HepG2 (cell line): ENCODE results near the gene STMN3. TPM values are rescaled to one million over a fixed set of nuclear protein-coding genes. Genes with fewer than 3 reads are reported as not detected.

Experiments used
- ATF2 ChIP-seq: sonication (generic); formaldehyde crosslinking; IDR thresholded peaks from 2 replicates; pipeline ENCODE4 v1.4.0; 2020; ENCODE audit warnings: missing genetic modification reagents
- ATF5 ChIP-seq: sonication (generic); formaldehyde crosslinking; IDR thresholded peaks from 2 replicates; pipeline ENCODE4 v1.4.0; 2020; ENCODE audit warnings: mild to moderate bottlenecking, low read depth, missing genetic modification reagents
- CREM ChIP-seq, 2 experiments: sonication (generic) in 1 of 2; formaldehyde crosslinking in 1 of 2; IDR thresholded peaks; 2 replicates each; pipeline versions ENCODE4 v1.4.0 to v1.6.1; 2016 to 2020; ENCODE audit warnings: antibody characterized with exemption in 1 of 2, mild to moderate bottlenecking in 1 of 2, missing genetic modification reagents in 1 of 2
- GATAD1 ChIP-seq: IDR thresholded peaks from 2 replicates; pipeline ENCODE4 v1.6.1; 2016; ENCODE audit warnings: missing genetic modification reagents, missing compliant biosample characterization
- JARID2 ChIP-seq: sonication (generic); formaldehyde crosslinking; IDR thresholded peaks from 2 replicates; pipeline ENCODE4 v1.8.1; 2023; ENCODE audit warnings: missing genetic modification reagents, inconsistent platforms; ENCODE audit not compliant: insufficient replicate concordance
- KDM1A ChIP-seq: IDR thresholded peaks from 2 replicates; pipeline ENCODE4 v1.6.1; 2016; ENCODE audit warnings: missing compliant biosample characterization
- MAFF ChIP-seq: IDR thresholded peaks from 2 replicates; pipeline ENCODE4 v1.6.1; 2011; ENCODE audit warnings: low read depth, low read length, improper control_type of control experiment
- NRL ChIP-seq: sonication (generic); formaldehyde crosslinking; IDR thresholded peaks from 2 replicates; pipeline ENCODE4 v1.5.0; 2020; ENCODE audit warnings: missing genetic modification reagents, mild to moderate bottlenecking, moderate library complexity, borderline replicate concordance
- PAWR ChIP-seq: sonication (generic); formaldehyde crosslinking; IDR thresholded peaks from 2 replicates; pipeline ENCODE4 v1.4.0; 2020; ENCODE audit warnings: missing genetic modification reagents, mild to moderate bottlenecking, borderline replicate concordance
- SATB2 ChIP-seq: sonication (generic); formaldehyde crosslinking; IDR thresholded peaks from 2 replicates; pipeline ENCODE4 v1.5.0; 2020; ENCODE audit warnings: missing genetic modification reagents
- SMAD3 ChIP-seq: sonication (generic); formaldehyde crosslinking; IDR thresholded peaks from 2 replicates; pipeline ENCODE4 v1.4.0; 2020; ENCODE audit warnings: missing genetic modification reagents
- SSRP1 ChIP-seq: IDR thresholded peaks from 2 replicates; pipeline ENCODE4 v1.6.1; 2016; ENCODE audit warnings: control low read depth
- TBX2 ChIP-seq: sonication (generic); formaldehyde crosslinking; IDR thresholded peaks from 2 replicates; pipeline ENCODE4 v1.5.0; 2020; ENCODE audit warnings: missing genetic modification reagents, mild to moderate bottlenecking, borderline replicate concordance
- U2AF1 ChIP-seq: fragments of 200-400 bp; formaldehyde crosslinking; optimal IDR thresholded peaks from 2 replicates; pipeline ENCODE3; 2017; ENCODE audit warnings: mild to moderate bottlenecking, low read depth, low read length
- U2AF2 ChIP-seq: fragments of 200-400 bp; formaldehyde crosslinking; IDR thresholded peaks from 2 replicates; pipeline ENCODE4 v1.6.1; 2017; ENCODE audit warnings: low read depth, mild to moderate bottlenecking, low read length
- XBP1 ChIP-seq: sonication (generic); formaldehyde crosslinking; IDR thresholded peaks from 2 replicates; pipeline ENCODE4 v1.5.0; 2020; ENCODE audit warnings: missing genetic modification reagents
- ZBED4 ChIP-seq: sonication (generic); formaldehyde crosslinking; IDR thresholded peaks from 2 replicates; pipeline ENCODE4 v1.4.0; 2020; ENCODE audit warnings: missing genetic modification reagents, borderline replicate concordance
- ZBTB43 ChIP-seq: sonication (generic); formaldehyde crosslinking; conservative IDR thresholded peaks from 2 replicates; pipeline ENCODE4 v1.4.0; 2020; ENCODE audit warnings: missing genetic modification reagents
- ZNF589 ChIP-seq: sonication (generic); formaldehyde crosslinking; conservative IDR thresholded peaks from 2 replicates; pipeline ENCODE4 v1.8.0; 2022; ENCODE audit warnings: mild to moderate bottlenecking, moderate library complexity, missing genetic modification reagents
- ZNF616 ChIP-seq: sonication (generic); formaldehyde crosslinking; IDR thresholded peaks from 2 replicates; pipeline ENCODE4 v1.5.0; 2020; ENCODE audit warnings: low read depth, mild to moderate bottlenecking, missing genetic modification reagents
- ZNF749 ChIP-seq: sonication (generic); formaldehyde crosslinking; IDR thresholded peaks from 2 replicates; pipeline ENCODE4 v1.8.0; 2022; ENCODE audit warnings: mild to moderate bottlenecking, missing genetic modification reagents, moderate library complexity, borderline replicate concordance
- ZNF792 ChIP-seq: IDR thresholded peaks from 2 replicates; pipeline ENCODE4 v1.6.1; 2016
- ZNF850 ChIP-seq: sonication (generic); formaldehyde crosslinking; conservative IDR thresholded peaks from 2 replicates; pipeline ENCODE4 v1.9.0; 2021; ENCODE audit warnings: mild to moderate bottlenecking, missing genetic modification reagents
- polyA plus RNA-seq, 8 experiments: library from polyadenylated mRNA; depleted of rRNA in 3 of 8; stranded (reverse) in 7 of 8; unstranded in 1 of 8; fragments of >200 nt; fragmentation: Illumina TruSeq in 4 of 8; extraction: Trizol in 4 of 8; gene quantifications; 2 replicates each; pipeline versions ENCODE4 v1.2.1 to v1.2.3, GENCODE V29; 2011 to 2016; ENCODE audit warnings: low read depth in 4 of 8, missing spikeins in 1 of 8, mixed read lengths in 1 of 8; ENCODE audit not compliant: insufficient read depth in 1 of 8
- total RNA-seq, 5 experiments: library from RNA; depleted of rRNA; stranded (reverse); fragments of >200 nt; fragmentation: Illumina TruSeq; extraction: Trizol; gene quantifications; 2 replicates each; pipeline ENCODE4 v1.2.3, GENCODE V29; 2016; ENCODE audit warnings: low read depth in 1 of 5

The STMN3 gene
- total and polyA plus RNA-seq, 2 of the 13 experiments (the other 11 are each of a cell fraction or from before 2014, with no cell fraction given): 21.0 to 48.3 TPM

- TF ChIP-seq ZBED4 (CRISPR knock-in tag) (no peak), U2AF2 (no peak), JARID2 (CRISPR knock-in tag) (no peak), U2AF1 (no peak), CREM (IDR thresholded peaks at IDR 0.05) (no peak), CREM (CRISPR knock-in tag; IDR thresholded peaks at IDR 0.05) (no peak), MAFF (no peak), NRL (CRISPR knock-in tag) (peak; percentile 45; the same call in 1 of the 2 replicates), ZNF749 (CRISPR knock-in tag) (no peak; the same call in 1 of the 2 replicates), GATAD1 (no peak), SMAD3 (CRISPR knock-in tag) (no peak), XBP1 (CRISPR knock-in tag) (no peak), KDM1A (CRISPR knock-in tag) (no peak), ZBTB43 (CRISPR knock-in tag) (no peak), TBX2 (no peak), SSRP1 (CRISPR knock-in tag) (no peak), ZNF792 (no peak), ZNF589 (CRISPR knock-in tag) (0 out of 2 replicates have a peak, but pooled peaks have one; percentile 9), ATF2 (CRISPR knock-in tag) (no peak), ZNF616 (CRISPR knock-in tag) (no peak; the same call in 1 of the 2 replicates), PAWR (CRISPR knock-in tag) (no peak), ATF5 (CRISPR knock-in tag) (no peak), SATB2 (no peak), ZNF850 (peak; percentile 15; the same call in 1 of the 2 replicates)
Observed at GRCh38 chr20:63627751-63628245, 25.4 kb downstream of the STMN3 start (continued).
